HG03196 (cell line): ENCODE results near the gene B3GNT4.
"Not testable (repeated sequence)": the region's sequence is repeated elsewhere in the genome, so short reads cannot be mapped to it uniquely, and the experiment has no call there.

ENCODE experiments used
- ATAC-seq: cut with Tn5 transposase; IDR thresholded peaks from one replicate; pipeline ENCODE4 v1.9.1; 2021; ENCODE audit not compliant: unreplicated experiment

Gene B3GNT4

DNA sequence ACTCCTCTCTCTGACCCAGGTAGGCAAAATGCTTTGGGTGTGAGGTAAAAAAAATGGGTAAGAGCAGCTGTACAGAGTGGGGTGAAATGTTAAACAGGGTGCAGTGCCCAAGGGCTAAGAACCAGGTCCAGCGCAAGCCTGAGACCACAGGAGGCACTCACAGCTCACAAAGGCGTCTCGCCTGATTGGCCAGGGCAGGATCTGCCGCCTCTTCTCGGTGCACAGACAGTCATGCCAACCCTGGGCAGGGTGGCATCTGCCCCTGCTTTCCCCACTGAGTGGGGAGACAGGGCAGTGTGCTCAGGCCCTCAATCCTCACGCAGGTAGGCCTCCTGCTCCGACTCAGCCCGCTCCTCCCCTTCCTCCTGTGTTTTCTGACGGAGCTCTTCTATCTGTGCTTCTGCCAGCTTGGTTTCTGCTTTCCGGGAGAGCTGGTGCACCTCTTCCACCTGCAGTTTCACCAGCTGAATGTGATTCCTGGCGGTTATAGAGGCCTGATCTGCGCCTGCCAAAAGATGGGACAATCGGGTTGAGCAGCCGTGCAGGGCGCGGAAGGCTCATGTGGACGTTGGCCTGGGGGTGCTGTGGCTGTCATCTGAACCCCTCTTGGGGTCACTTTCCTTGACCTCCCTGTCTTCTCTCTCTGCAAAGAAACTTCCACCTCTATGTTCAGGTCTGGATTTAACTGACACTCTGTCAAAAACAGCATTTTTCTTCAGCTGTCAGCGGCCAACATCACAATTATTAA is 4.7 kb downstream of the B3GNT4 start:
- ATAC-seq: no peak

DNA sequence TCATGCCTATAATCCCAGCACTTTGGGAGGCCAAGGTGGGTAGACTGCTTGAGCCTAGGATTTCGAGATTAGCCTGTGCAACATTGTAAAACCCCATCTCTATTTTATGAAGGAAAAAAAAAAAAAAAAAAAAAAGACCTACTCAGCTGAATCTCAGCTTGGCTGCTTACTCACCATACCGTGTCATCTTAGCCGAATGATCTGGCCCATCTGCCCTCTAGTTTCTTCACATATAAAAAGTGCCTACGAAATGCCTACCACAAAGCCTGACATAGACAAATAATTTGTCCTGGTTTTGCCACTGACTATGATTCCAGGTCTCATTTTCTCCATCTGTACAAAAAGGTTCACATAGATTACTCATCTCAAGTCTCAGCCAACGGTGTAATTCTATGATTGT is 12.3 kb downstream of the B3GNT4 start:
- no peak for ATAC-seq

DNA sequence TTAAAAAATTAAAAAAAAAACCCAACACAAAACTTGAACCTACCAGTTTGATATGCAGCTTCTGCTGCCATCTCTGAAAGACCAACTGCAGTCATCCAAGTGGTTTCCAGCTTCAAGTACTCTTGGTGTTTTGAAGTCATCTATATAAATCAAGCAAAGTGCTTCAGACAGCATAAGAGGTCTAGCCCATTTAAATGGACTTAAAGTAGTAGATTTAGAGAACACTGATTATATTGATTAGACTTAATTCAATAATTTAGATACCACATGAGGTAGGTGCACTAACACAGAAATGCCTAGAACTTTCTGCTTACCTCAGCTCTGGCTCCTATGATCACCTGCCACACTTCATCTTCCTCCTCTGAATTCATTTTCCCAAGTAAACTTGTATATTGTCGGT is 12.9 kb downstream of the B3GNT4 start:
- no peak for ATAC-seq

DNA sequence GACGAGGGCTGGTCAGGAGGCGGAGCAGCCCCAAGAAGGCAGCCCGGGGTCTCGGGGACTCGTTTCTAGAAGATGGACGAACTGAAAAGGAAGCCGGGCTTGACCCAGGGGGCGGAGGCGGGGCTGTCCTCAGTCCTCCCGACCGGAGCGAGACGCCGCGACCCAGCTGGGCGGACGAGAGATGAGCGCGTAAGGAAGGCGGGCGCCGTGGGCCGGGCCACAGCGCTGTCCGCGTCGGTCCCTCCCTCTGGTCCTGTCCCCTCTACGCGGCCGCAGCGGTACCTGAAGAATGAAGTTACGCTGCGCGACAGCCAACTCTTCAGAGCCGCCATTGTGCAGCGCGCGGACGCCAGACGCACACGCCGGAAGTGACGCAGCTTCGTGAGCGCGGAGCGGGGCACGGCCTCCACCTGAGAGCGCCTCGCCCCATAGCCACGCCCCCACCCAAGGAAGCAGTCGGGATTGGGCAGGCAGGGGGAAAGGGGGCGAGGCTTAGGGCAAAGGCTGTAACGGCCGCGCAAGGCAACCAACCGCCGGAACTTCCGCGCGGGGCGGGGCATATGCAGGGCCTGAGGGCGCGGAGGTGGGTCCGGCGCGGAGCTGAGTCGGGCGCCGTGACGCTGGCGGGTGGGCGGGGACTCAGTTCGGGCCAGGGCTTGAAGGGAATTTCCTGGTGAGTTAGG is 22.3 kb downstream of the B3GNT4 start, which contains the start of gene DIABLO:
Gene DIABLO, minus strand, starts transcription at position 370 of the 683 bp plus-strand sequence. Its CDS starts 38 bp downstream, at position 332.
- ATAC-seq: peak; percentile 93

DNA sequence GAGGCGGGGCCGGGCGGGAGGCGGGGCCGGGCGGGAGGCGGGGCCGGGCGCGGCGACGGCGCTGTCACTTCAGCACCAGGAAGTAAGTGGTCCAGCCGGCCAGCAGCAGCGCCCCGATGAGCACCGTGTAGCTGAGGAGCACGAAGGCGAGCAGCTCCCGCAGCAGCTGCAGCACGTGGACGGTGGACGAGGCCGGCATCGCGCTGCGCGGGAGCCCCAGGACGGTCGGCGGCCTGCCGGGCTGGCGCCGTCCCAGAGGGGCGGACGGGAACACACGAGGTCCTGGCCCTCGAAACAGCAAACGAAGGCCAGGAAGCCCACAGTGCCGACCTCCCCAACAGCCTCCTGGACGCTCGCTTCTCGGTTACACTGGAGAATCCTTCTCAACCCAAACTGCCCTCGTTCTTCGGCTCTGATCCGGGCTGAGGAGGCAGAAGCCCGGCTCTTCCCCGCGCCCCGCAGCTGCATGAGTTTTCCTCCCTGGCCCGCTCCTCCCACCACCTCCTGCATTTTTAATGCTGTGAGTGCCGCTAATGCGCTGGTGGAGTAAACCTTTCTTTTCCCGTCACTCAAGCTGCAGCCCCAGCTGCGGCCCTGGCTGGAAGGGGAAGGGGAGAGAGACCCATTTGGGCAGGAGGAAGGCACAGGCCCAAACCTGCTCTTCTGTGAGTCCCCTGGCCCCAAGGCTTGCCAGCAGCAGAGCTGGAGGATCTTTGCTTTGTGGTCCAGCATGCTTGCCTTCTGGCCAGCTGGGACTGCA is 23.0 kb downstream of the B3GNT4 start:
- no peak for ATAC-seq

DNA sequence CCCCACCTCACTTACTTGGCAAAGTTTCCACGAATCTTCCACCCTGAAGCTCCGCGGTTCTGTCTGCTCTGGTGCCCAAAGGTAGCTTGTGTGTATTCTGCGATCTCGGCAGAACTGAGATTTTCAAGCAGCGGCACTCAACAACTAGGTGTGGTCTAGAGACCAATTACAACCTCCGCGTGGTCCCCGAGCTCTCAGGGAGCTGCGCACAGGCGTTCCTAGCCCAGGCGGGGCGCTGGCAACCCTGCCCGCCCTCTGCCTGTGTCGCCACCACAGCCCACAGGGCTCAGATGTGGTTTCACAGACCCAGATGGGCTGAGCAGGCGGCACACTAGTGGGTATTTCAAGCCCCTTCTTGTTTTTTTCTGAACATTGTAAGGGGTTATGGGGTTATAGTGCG is 23.8 kb downstream of the B3GNT4 start:
- ATAC-seq: no peak

DNA sequence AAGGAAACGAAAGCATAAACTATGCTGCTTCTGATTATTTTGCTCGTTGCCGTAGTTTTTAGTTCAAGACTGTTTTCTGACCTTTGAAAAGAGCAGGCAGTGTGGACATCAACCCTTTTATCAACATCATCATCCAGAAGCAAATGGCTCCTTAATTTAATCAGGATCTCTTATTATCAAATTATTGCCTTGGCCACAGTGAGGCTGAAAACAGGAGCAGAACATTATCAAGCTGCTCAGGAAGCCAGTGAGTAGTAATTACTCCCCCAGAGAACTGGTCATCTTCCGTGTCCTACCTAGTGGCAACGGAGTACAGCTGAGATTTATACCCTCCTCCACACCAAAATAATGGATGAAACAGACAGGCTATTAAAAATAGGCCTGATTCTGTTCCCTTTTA is 24.6 kb downstream of the B3GNT4 start:
- ATAC-seq: no peak

DNA sequence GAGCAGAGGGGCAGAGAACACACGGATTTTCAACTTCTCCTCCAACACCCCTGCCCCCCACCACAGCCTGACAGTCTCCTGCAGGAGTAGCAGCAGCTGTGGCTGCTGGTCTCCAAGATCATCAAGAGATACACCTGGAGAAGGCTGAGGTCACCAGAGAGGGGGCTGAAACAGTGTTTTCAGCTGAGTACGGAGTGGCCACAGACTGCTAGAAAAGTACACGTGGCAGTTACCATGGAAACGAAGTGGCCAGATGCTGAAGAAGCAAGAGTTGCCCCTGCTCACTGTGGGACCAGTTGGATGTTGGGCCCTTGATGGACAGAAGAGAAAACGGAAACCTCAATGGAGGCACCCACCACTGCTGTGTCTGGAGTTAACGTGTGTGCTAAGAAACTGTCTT is 27.3 kb downstream of the B3GNT4 start:
- no peak for ATAC-seq

DNA sequence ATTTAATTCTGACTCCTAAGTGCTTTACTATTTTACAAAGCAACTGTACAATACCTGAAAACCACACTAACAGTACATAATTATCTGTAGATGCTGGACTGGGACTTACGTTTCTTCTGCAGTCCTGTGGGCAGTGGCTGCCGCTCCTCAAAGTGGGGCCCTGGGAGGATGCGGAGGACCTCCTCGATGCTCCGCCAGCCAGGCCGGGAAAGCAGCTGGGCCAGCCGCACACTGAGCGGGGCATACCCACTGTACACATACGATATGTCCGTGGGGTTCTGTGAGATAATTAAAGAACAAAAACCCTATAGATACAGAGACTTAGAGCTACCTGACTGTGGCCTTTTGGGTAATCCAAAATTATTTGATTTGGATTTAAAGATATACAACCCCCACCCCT is 29.2 kb downstream of the B3GNT4 start:
- no peak for ATAC-seq

DNA sequence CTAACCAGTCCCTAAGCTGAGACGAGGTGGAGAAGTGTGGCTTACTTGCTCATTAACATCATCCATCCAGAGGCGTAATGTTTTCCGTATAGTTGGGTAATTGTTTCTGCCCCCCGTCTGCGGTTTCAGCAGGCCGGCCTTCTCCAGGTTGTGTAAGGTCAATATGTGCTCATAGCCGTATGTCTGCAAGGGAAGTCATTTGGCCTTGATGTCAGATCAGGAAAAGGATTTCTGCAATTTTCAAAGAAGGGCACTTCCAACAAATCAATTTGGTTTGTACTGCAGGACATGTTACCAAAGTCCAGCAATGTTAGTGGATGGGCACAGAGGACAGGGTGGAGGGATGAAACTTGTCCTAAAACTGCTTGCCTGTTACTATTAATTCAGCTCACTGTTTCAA is 32.2 kb downstream of the B3GNT4 start:
- no peak for ATAC-seq

DNA sequence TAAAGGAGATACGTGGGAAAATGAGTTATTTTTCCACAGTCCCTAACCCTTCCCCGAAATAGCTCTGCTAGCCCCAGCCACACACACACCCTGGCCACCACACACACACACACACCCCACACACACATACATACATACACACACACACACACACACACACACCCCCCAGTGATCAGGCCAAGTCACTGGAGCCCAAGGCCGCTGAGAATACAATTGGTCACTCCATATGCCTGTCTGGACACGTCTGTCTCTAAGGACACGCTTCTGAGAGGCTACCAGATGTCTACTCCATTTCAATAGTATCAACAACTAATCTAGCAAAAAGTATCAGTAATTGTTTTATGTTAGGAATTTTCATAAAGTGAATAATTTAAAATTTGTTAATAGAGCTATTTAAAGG is 35.4 kb downstream of the B3GNT4 start:
- ATAC-seq: no peak

DNA sequence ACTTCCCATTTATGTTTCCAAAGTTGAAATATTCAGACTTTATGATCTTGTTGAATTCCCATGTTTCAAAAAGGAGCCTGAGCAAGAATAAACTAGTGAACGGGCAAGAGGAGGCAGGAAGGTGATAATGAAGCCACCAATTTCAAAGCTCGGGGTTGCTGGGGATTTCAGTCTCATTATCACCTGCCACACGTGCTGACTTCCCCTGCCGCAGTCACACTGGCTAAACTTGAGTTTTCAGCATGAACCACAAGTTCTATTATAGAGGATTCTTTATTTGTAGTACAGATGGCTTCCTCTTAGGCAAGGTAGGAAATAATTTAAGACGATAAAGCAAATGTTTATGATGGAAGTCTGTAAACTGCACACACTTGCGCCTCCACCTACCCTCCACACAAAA is 40.5 kb downstream of the B3GNT4 start:
- ATAC-seq: no peak

DNA sequence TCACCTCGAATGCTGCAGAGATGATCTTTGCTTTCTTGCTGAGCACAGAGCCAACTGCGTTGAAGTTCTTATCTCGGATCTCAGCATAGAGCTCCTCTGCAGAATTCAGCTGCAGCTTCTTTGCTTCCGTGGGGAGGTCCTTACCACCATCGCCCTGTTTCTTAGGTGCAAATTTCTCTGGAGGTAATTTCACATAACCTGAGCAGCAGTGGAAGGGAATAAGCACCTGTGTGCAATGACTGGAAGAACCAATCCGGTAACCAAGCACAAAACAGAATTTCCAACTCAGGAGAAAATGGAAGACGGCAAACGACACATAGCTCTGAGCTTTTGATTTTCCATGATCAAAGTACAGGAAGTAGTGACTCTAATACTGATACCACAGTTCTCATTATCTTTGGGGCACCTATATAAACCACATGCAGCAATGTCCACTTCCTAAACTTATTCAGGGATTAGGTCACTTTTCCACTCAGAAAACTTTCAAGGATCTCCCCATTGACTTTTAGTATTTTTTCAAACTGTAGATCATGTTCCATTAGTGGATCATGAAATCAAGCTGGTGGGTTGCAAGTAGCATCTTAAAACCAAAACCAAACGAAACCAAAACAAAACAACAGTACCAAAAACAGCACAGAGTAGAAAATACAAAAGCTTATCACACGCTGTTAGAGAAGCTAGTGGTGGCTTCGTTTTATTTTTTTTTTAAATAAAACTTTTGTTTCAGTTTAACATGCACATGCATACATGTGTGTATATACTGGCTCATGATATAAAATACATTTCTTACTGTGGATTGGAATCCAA is 41.3 kb downstream of the B3GNT4 start:
- no peak for ATAC-seq

DNA sequence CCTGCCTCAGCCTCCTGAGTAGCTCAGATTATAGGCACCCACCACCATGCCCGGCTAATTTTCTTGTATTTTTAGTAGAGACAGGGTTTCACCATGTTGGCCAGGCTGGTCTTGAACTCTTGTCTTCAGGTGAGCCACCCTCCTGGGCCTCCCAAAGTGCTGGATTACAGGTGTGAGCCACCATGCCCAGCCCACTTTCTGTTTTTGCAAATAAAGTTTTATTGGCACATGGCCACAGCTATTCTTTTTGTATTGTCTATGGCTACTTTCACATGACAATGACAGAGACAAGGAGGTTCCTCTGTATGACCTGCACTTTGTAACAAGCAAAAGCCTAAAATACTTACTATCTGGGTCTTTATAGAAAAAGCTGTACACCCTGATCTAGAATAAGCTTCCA is 42.0 kb downstream of the B3GNT4 start:
- no peak for ATAC-seq

DNA sequence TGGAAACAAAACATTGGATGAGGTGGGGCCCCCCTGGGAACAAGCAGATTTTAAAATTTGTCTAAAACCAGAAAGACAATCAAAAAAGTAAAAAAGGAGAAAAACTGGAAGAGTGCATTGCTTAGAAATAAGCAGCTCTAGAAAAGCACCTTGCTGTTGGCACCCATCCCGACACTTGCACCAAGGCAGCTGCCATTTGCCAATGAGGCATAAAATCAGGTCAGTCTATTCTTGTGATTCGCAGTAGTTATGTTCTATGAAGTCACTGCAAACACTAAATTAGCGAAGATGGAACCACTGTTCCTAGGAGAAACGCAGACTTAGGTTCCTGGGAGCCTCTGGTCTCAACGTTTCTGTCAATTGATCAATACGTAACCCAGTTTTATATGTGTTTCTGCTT is 46.5 kb downstream of the B3GNT4 start:
- ATAC-seq: no peak

DNA sequence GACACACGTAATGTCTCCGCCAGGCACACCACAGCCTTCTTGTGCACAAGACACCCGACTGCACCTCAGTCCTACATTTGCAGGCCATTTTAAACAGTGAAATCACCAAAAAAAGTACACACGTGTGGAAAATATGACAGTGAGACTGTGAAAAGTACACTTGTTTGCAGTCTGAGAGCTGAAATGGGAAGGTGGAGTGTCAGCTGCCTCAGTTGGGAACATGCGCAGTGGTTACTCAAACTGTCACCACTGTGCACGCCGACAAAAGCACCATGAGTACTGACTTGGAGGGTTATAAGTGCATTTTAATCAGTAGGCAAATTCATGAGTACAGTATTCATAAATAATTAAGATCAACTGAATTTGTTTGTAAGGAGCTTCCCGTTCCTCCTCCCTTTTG is 47.0 kb downstream of the B3GNT4 start:
- no peak for ATAC-seq

DNA sequence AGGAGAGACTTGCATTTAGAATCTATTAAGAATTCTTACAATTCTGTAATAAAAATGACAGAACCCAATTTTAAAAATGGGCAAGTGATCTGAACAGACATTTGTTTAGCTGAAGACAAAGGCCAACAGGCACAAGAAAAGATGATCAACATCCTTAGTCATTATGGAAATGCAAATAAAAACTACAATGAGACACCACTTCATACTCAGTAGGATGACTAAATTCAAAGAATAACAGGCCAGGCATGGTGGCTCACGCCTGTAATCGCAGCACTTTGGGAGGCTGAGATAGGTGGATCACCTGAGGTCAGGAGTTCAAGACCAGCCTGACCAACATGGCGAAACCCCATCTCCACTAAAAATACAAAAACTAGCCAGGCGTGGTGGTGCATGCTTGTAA is 55.0 kb downstream of the B3GNT4 start:
- not testable (repeated sequence) for ATAC-seq
